HG02981 (cell line): Measurements from ENCODE around the gene EXOSC5.

Experiments used
- ATAC-seq: cut with Tn5 transposase; IDR thresholded peaks from one replicate; pipeline ENCODE4 v1.9.1; 2021; ENCODE audit warnings: mild to moderate bottlenecking, moderate library complexity; ENCODE audit not compliant: unreplicated experiment

Gene EXOSC5

GRCh38 chr19:41426952-41427646, 29.9 kb upstream of the EXOSC5 start, which contains the start of gene B3GNT8:
Gene B3GNT8 (minus strand): TSS chr19:41427374. CDS start chr19:41426778, 596 bp downstream.
- ATAC-seq, result no peak

GRCh38 chr19:41426116-41426841, 29.1 kb upstream of the EXOSC5 start:
- no peak for ATAC-seq

GRCh38 chr19:41425174-41426115, 28.3 kb upstream of the EXOSC5 start:
- ATAC-seq, result no peak

DNA sequence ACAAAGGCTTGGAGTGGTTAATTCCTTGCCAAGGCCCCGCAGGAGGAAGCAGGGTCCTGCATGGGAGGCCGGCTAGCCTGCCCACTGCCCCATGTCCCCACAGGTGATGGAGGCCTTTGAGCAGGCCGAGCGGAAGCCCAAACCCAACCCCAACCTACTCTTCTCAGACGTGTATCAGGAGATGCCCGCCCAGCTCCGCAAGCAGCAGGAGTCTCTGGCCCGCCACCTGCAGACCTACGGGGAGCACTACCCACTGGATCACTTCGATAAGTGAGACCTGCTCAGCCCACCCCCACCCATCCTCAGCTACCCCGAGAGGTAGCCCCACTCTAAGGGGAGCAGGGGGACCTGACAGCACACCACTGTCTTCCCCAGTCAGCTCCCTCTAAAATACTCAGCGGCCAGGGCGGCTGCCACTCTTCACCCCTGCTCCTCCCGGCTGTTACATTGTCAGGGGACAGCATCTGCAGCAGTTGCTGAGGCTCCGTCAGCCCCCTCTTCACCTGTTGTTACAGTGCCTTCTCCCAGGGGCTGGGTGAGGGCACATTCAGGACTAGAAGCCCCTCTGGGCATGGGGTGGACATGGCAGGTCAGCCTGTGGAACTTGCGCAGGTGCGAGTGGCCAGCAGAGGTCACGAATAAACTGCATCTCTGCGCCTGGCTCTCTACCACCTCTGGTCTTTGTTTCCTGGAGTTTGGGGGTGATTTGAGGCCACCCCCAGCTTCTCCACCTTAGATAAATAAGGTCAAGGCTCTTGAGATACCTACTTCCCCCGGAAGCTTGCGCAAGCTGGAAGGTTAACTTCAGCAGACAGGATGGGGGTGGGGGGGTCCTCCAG, 27.4 kb upstream of the EXOSC5 start:
- no peak for ATAC-seq

DNA sequence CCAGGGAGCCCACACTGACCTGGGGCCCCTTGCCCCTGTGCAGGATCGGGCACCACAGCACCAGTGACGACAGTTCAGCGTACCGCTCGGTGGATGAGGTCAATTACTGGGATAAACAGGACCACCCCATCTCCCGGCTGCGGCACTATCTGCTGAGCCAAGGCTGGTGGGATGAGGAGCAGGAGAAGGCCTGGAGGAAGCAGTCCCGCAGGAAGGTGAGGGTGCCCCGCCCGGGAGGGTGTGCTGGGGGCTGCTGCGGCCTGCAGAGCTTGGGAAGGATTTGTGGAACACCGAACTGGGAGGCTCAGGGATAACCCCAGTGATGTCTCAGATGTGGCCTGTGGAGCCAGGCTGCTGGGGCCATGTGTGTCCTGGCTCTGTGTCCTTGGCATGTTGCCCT, 25.8 kb upstream of the EXOSC5 start:
- no peak for ATAC-seq

- ATAC-seq, result no peak
These were observed 25.3 kb upstream of the EXOSC5 start for GRCh38 chr19:41422456-41422855.

- ATAC-seq, result no peak
These were observed 24.8 kb upstream of the EXOSC5 start for GRCh38 chr19:41421973-41422372.

- no peak for ATAC-seq
These were observed 24.2 kb upstream of the EXOSC5 start for GRCh38 chr19:41421314-41421713.

DNA sequence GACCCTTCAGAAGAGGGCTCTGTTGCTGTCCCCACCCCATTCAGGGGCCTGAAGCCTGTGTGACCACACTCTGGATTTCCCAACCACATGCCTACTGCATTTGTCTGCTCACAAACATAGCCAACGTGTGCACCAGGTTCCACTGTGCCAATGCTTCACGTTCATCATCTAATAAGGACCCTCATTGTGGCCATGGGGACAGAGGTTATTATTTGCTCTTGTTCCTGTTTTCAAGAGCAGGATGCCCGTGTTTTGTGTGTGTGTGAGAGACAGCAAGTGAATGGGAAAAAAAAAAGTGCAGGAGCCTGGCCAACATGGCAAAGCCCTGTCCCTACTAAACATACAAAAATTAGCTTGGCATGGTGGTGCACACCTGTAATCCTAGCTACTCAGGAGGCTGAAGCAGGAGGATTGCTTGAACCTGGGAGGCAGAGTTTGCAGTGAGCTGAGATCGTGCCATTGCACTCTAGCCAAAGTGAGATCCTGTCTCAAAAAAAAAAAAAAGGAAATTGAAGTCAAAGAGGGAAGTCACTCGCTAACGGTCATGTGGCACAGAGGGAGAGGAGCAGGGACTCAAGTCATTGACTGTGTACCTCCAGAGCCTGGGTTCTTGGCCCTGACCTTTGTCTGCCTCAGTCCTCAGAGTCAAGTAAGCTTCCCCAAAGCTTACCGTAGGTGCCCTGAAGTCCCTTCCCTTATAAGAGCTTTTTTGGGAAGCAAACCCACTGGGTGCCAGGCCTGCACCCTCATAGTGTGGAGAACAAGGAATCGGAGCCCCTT, 23.1 kb upstream of the EXOSC5 start:
- no peak for ATAC-seq

DNA sequence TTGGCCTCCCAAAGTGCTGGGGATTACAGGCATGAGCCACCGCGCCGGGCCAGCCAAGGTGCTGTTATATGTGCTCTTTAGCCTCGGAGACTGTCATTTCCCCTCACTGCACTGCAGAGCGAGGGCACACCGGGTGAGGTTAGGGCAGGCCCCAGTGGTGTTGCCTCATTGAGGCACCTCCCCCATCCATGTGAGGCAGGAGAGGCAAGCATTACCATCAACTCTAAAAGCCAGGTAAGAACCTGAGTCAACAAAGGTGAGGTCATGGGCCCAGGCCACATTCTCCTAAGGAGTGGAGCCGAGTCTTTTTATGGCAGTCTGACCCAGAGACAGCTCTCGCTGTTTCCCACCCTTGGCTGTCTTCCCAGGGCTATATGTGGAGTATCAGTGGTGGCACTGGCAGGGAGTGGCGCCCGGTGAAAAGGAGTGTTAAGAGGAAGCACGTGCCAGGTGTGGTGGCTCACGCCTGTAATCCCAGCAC, 19.1 kb upstream of the EXOSC5 start:
- ATAC-seq, result no peak

- ATAC-seq, result no peak
These were observed 18.0 kb upstream of the EXOSC5 start for GRCh38 chr19:41415154-41415571.

DNA sequence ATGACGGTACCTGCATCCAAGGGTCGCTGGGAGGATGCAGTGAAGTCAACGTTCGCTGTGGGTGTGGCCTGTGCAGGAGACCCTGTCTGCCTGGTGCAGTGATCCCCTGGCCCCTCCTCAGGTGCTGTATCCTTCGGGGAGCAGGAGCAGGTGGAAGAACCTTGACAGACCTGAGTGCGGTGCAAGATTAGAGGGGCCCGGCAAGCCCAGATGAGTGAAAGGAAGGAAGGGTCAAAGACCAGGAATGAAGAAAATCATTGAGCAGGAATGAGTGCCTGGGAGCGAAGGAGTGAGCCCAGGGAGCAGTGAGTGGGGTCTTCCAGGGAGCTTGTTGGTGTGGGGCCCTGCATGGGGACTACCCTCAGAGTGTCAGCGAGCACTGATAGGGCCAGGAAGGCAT, 17.3 kb upstream of the EXOSC5 start:
- no peak for ATAC-seq

- ATAC-seq, result no peak
These were observed 16.8 kb upstream of the EXOSC5 start for GRCh38 chr19:41413947-41414346.

DNA sequence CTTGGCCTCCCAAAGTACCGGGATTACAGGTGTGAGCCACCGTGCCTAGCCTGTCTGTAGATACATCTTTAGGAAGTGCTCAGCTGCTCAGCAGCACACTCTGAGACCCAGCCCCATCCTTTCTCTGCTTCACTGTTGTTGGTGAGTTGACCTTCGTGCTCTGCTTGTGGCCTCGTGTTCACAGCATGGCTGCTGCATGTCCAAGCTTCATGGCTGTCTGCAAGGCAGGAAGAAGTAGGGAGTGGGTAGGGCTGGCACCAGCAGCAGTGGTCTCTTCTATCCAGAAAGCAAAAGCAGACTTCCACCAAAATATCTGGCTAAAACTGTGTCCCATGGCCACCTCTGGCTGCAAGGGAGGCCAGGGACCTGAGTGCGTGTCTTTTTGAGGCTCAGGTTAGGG, 15.8 kb upstream of the EXOSC5 start:
- no peak for ATAC-seq

- no peak for ATAC-seq
These were observed 14.8 kb upstream of the EXOSC5 start for GRCh38 chr19:41411968-41412265.

DNA sequence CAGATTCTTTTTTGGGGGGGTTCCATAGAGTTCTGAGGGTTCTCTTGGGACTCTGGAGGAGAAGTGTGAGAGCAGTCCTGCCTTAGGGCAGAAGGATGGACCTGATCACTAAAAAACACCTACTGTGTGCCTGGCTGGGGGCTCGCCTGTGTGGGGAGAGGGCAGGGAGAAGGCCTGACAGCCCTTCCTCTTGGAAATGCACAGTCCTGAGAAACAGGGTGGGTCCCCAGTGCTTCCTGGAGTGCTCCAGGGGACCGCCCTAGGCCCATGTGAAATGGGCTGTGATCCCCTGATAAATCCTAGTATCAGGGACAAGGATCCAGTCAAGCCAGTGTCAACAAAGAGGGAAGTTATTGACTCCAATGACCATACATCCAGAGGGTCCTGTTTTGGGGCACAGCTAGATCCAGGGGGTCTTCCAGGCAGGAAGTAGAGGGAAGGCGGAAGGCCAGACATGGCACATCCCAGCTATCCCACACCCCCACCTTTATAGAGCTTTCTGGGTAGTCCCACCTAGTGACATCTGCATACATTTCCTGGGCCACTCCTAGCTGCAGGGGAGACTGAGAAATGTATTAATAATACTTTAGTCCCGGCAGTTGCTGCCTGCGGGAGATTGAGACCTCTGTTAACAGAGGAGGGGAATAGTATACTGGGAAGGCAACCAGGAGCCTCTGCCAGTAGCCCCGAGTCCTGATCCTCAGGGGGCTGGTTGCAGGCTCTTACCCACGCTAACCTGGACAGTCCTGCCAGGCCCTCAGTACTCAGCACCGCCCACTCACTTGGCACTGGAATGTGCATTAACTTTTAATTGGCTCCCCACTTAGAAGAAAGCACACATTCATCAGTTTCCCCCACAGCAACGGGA, 14.2 kb upstream of the EXOSC5 start:
- ATAC-seq, result no peak

- ATAC-seq, result no peak
These were observed 13.3 kb upstream of the EXOSC5 start for GRCh38 chr19:41410336-41411054.

- ATAC-seq, result no peak
These were observed 12.1 kb upstream of the EXOSC5 start for GRCh38 chr19:41409288-41409687.
